DOHH2 (cell line): ENCODE measurements around the gene CAMK2D.

ENCODE experiments used
- H3F3A ChIP-seq: fragments of 200-600 bp; sonication (generic), shearing (Covaris generic); 2 replicates; pipeline ENCODE4 v1.6.0; 2016; ENCODE audit warnings: antibody characterized with exemption, mild to moderate bottlenecking; ENCODE audit not compliant: control insufficient read depth, insufficient read depth
- H3K27ac ChIP-seq: fragments of 200-600 bp; sonication (generic); 2 replicates; pipeline ENCODE4 v1.5.1; 2014; ENCODE audit warnings: low read depth, mild to moderate bottlenecking, low read length, moderate library complexity
- H3K27me3 ChIP-seq: fragments of 200-600 bp; sonication (generic); 2 replicates; pipeline ENCODE4 v1.6.1; 2014; ENCODE audit warnings: mild to moderate bottlenecking, low read length, mixed read lengths; ENCODE audit not compliant: control insufficient read depth
- H3K36me3 ChIP-seq: fragments of 200-600 bp; sonication (generic); 2 replicates; pipeline ENCODE4 v1.6.1; 2014; ENCODE audit warnings: mild to moderate bottlenecking, low read length, moderate library complexity, mixed read lengths; ENCODE audit not compliant: control insufficient read depth
- H3K4me1 ChIP-seq: fragments of 200-600 bp; sonication (generic); 2 replicates; pipeline ENCODE4 v1.6.1; 2014; ENCODE audit warnings: mild to moderate bottlenecking, low read length, mixed read lengths; ENCODE audit not compliant: control insufficient read depth
- H3K4me2 ChIP-seq: fragments of 200-600 bp; sonication (generic); 2 replicates; pipeline ENCODE4 v1.6.0; 2014; ENCODE audit warnings: mild to moderate bottlenecking, low read length, moderate library complexity
- H3K4me3 ChIP-seq: fragments of 200-600 bp; sonication (generic); 2 replicates; pipeline ENCODE4 v1.5.1; 2014; ENCODE audit warnings: mild to moderate bottlenecking, low read length, mixed read lengths
- H3K79me2 ChIP-seq: fragments of 200-600 bp; sonication (generic); 2 replicates; pipeline ENCODE4 v1.6.1; 2014; ENCODE audit warnings: mild to moderate bottlenecking, low read length, mixed read lengths; ENCODE audit not compliant: control insufficient read depth
- H3K9me2 ChIP-seq: fragments of 200-600 bp; sonication (generic); replicated peaks from 2 replicates; pipeline ENCODE4 v1.6.1; 2014; ENCODE audit warnings: mild to moderate bottlenecking, low read length, mixed read lengths; ENCODE audit not compliant: control insufficient read depth
- H3K9me3 ChIP-seq: fragments of 200-600 bp; sonication (generic); 2 replicates; pipeline ENCODE4 v1.6.1; 2014; ENCODE audit warnings: antibody characterized with exemption, low read length, mixed read lengths; ENCODE audit not compliant: control insufficient read depth, insufficient read depth
- H4K20me1 ChIP-seq: fragments of 200-600 bp; sonication (generic); 2 replicates; pipeline ENCODE4 v1.6.0; 2014; ENCODE audit warnings: low read depth, mild to moderate bottlenecking, antibody characterized with exemption, low read length, moderate library complexity; ENCODE audit not compliant: control insufficient read depth, insufficient read depth
- EZH2phosphoT487 ChIP-seq: fragments of 200-600 bp; sonication (generic); IDR thresholded peaks from 2 replicates; pipeline ENCODE4 v1.6.1; 2017; ENCODE audit warnings: borderline replicate concordance, mild to moderate bottlenecking, antibody characterized with exemption, low read length, moderate library complexity, mixed read lengths
- TF ChIP-seq, protein P1 (sequence below): fragments of 200-600 bp; sonication (generic); IDR thresholded peaks from one replicate; pipeline ENCODE4 v1.5.1; 2014; ENCODE audit warnings: antibody characterized with exemption, mild to moderate bottlenecking, low read depth, low read length; ENCODE audit not compliant: poor library complexity, severe bottlenecking

The CAMK2D gene

DNA sequence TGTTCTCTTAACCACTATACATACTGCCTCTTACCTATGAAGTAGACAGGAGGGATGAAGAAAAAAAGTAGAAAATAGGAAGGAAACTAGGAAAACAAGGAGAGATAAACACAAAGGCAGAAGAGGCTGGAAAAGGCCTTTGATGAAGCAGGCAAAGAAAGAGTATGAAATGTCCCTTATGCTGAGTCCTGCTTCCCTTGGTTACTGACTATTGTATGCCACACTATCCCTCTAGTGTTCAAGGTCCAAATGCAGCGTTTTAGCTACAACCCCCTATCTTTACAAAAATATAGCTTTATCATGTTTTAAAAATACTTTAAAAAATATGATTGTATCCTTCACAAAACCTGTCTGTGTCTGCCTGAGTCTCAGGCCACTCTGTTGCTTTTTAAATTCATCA, 233.1 kb downstream of the CAMK2D start:
- peaks cover 92% of the 10 kb centered on the region for H3K36me3 ChIP-seq
- no peaks in the 10 kb centered on the region for H3K79me2 ChIP-seq
- H3K4me3 ChIP-seq, result no peak overlapping the region
- no peak overlapping the region for H3K27ac ChIP-seq
- H3K9me3 ChIP-seq, result no peaks in the 10 kb centered on the region
- 0 out of 2 replicates have a peak, but pooled peaks cover 3% of the 10 kb centered on the region for H3F3A ChIP-seq
- H4K20me1 ChIP-seq, result no peaks in the 10 kb centered on the region
- H3K27me3 ChIP-seq, result no peaks in the 10 kb centered on the region
- no peak overlapping the region for H3K4me2 ChIP-seq
- TF ChIP-seq EZH2phosphoT487, result no peak
- TF ChIP-seq, protein P1, sequence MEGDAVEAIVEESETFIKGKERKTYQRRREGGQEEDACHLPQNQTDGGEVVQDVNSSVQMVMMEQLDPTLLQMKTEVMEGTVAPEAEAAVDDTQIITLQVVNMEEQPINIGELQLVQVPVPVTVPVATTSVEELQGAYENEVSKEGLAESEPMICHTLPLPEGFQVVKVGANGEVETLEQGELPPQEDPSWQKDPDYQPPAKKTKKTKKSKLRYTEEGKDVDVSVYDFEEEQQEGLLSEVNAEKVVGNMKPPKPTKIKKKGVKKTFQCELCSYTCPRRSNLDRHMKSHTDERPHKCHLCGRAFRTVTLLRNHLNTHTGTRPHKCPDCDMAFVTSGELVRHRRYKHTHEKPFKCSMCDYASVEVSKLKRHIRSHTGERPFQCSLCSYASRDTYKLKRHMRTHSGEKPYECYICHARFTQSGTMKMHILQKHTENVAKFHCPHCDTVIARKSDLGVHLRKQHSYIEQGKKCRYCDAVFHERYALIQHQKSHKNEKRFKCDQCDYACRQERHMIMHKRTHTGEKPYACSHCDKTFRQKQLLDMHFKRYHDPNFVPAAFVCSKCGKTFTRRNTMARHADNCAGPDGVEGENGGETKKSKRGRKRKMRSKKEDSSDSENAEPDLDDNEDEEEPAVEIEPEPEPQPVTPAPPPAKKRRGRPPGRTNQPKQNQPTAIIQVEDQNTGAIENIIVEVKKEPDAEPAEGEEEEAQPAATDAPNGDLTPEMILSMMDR, result no peak
- H3K4me1 ChIP-seq, result no peaks in the 10 kb centered on the region
- no peaks in the 10 kb centered on the region for H3K9me2 ChIP-seq

DNA sequence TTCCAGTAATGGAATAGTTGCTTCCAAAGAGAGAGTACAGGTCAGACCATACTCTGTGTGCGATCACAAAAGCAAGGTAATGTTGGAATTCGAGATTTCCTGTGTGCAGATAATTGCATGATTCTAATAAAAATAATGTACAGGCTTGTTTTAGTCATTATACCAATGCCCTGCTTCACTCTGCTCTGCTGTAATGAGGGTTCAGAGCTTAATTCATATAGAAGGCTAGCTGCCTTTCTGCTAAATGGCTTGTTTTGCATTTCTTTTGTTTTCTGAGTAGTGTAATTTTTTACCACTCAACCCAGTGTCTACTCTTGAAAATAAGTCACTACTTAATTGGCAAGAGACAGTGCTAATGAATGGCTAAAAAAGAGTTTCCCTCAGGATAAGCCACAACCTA, 236.0 kb downstream of the CAMK2D start:
- Histone ChIP-seq H3K9me2 (no peaks in the 10 kb centered on the region), H3K4me3 (no peak overlapping the region), H3K9me3 (no peaks in the 10 kb centered on the region), H4K20me1 (no peaks in the 10 kb centered on the region), H3K4me2 (no peak overlapping the region), H3K27me3 (no peaks in the 10 kb centered on the region), H3K4me1 (no peaks in the 10 kb centered on the region), H3K27ac (no peak overlapping the region), H3K79me2 (no peaks in the 10 kb centered on the region), H3K36me3 (peaks cover 93% of the 10 kb centered on the region), H3F3A (0 out of 2 replicates have a peak, but pooled peaks cover 3% of the 10 kb centered on the region)
- TF ChIP-seq EZH2phosphoT487, result no peak
- TF ChIP-seq, protein P1, result no peak

DNA sequence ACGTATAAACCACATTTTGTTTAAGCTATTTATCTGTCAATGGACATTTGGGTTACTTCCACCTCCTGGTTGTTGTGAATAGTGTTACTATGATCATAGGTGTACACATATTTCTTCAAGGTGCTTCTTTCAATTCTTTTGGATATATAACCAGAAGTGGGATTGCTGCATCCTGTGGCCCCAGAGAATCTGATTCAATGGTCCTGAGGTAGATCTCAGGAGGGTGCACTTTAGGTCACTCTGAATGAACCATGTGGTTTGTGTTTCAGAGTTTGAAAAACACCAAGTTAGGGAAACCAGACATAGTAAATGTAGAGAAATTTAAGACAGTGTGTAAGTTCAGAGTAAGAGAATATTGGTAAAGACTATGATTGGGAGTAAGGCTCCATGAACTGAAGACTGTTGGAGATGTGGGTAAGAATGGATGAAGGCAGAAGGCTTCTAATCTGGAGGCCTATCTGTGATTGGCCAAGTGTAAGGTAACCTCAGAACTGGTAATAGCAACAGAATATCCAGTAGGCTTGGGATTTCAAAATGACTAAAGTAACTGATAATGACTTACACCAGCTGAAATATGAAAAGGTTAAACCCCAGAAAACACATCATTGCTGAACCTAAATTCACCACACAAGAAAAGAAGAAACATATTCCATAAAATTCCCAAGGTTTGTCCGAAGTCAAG, 236.9 kb downstream of the CAMK2D start:
- peaks cover 90% of the 10 kb centered on the region for H3K36me3 ChIP-seq
- H3K79me2 ChIP-seq, result no peaks in the 10 kb centered on the region
- TF ChIP-seq, protein P1, result no peak
- TF ChIP-seq EZH2phosphoT487, result no peak
- H3K27ac ChIP-seq, result no peak overlapping the region
- H3K9me3 ChIP-seq, result no peaks in the 10 kb centered on the region
- no peak overlapping the region for H3K4me3 ChIP-seq
- H3K4me2 ChIP-seq, result no peak overlapping the region
- no peaks in the 10 kb centered on the region for H3K9me2 ChIP-seq
- no peaks in the 10 kb centered on the region for H3K4me1 ChIP-seq
- no peaks in the 10 kb centered on the region for H3K27me3 ChIP-seq
- 0 out of 2 replicates have a peak, but pooled peaks cover 3% of the 10 kb centered on the region for H3F3A ChIP-seq
- no peaks in the 10 kb centered on the region for H4K20me1 ChIP-seq

DNA sequence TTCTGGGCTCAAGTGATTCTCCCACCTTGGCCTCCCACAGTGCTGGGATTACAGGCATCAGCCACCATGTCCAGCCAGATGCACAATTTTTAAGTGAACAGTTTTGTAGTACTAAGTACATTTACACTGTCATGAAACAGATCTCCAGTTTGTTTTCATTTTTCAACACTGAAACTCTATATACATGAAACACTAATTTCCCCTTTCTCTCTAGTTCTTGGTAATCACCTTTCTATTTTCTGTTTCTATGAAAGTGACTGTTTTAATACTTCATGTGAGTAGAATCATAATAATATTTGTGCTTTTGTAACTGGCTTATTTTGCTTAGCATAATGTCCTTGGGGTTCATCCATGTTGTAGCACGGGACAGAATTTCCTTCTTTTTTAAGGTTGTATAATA, 237.4 kb downstream of the CAMK2D start:
- Histone ChIP-seq H3K79me2 (no peaks in the 10 kb centered on the region), H3K27ac (no peak overlapping the region), H3F3A (0 out of 2 replicates have a peak, but pooled peaks cover 3% of the 10 kb centered on the region), H3K36me3 (peaks cover 89% of the 10 kb centered on the region), H4K20me1 (no peaks in the 10 kb centered on the region), H3K4me2 (no peak overlapping the region), H3K9me2 (no peaks in the 10 kb centered on the region), H3K4me3 (no peak overlapping the region), H3K27me3 (no peaks in the 10 kb centered on the region), H3K4me1 (no peaks in the 10 kb centered on the region), H3K9me3 (no peaks in the 10 kb centered on the region)
- TF ChIP-seq, protein P1, result no peak
